HEK293T (cell line): Measurements from ENCODE around the gene BRIP1.

ENCODE experiments used
- CTCF ChIA-PET: fragments of 350-600 bp; formaldehyde crosslinking; extraction: SDS; loops from one replicate; lab custom pipeline; 2021; ENCODE audit warnings: antibody characterized with exemption, inconsistent platforms; lab: Yijun Ruan, JAX
- POLR2A ChIA-PET: fragments of 350-600 bp; formaldehyde crosslinking; extraction: SDS; loops from one replicate; lab custom pipeline; 2020; ENCODE audit warnings: antibody characterized with exemption, inconsistent platforms; lab: Yijun Ruan, JAX
- DNase-seq: peaks from one replicate; pipeline ENCODE4 v3.0.0; 2012; ENCODE audit warnings: mixed read lengths; ENCODE audit errors: extremely low spot score
- ARNT ChIP-seq: fragments of 450-650 bp; IDR thresholded peaks from 2 replicates; pipeline ENCODE4 v1.6.1; 2017; ENCODE audit warnings: mild to moderate bottlenecking
- BHLHE40 ChIP-seq: fragments of 450-650 bp; IDR thresholded peaks from 2 replicates; pipeline ENCODE4 v1.6.1; 2016; ENCODE audit warnings: mild to moderate bottlenecking, moderate library complexity, borderline replicate concordance
- CTBP1 ChIP-seq: fragments of 450-650 bp; IDR thresholded peaks from 2 replicates; pipeline ENCODE4 v1.6.1; 2016; ENCODE audit warnings: borderline replicate concordance
- ELF4 ChIP-seq: fragments of 450-650 bp; IDR thresholded peaks from 2 replicates; pipeline ENCODE4 v1.6.1; 2017; ENCODE audit warnings: antibody characterized with exemption
- FOXA1 ChIP-seq: fragments of 450-650 bp; IDR thresholded peaks from 2 replicates; pipeline ENCODE4 v1.6.1; 2016; ENCODE audit warnings: mild to moderate bottlenecking
- FOXK2 ChIP-seq: fragments of 450-650 bp; IDR thresholded peaks from 2 replicates; pipeline ENCODE4 v1.6.1; 2016; ENCODE audit warnings: mild to moderate bottlenecking
- FOXM1 ChIP-seq: fragments of 450-650 bp; IDR thresholded peaks from 2 replicates; pipeline ENCODE4 v1.6.1; 2017; ENCODE audit warnings: mild to moderate bottlenecking, borderline replicate concordance
- HDGF ChIP-seq: fragments of 450-650 bp; IDR thresholded peaks from 2 replicates; pipeline ENCODE4 v1.6.1; 2017; ENCODE audit warnings: antibody characterized with exemption, borderline replicate concordance
- L3MBTL2 ChIP-seq: fragments of 450-650 bp; conservative IDR thresholded peaks from 2 replicates; pipeline ENCODE4 v1.6.1; 2016; ENCODE audit warnings: mild to moderate bottlenecking
- LEF1 ChIP-seq: fragments of 450-650 bp; IDR thresholded peaks from 2 replicates; pipeline ENCODE4 v1.6.1; 2017; ENCODE audit warnings: mild to moderate bottlenecking, borderline replicate concordance
- NFRKB ChIP-seq: fragments of 450-650 bp; IDR thresholded peaks from 2 replicates; pipeline ENCODE4 v1.6.1; 2016; ENCODE audit warnings: mild to moderate bottlenecking, moderate library complexity
- PKNOX1 ChIP-seq: fragments of 450-650 bp; IDR thresholded peaks from 2 replicates; pipeline ENCODE4 v1.6.1; 2016
- SP1 ChIP-seq: fragments of 450-650 bp; IDR thresholded peaks from 2 replicates; pipeline ENCODE4 v1.6.1; 2017
- SUZ12 ChIP-seq: fragments of 450-650 bp; IDR thresholded peaks from 2 replicates; pipeline ENCODE4 v1.6.1; 2016; ENCODE audit warnings: mild to moderate bottlenecking
- TARDBP ChIP-seq: fragments of 450-650 bp; IDR thresholded peaks from 2 replicates; pipeline ENCODE4 v1.6.1; 2016
- ZNF384 ChIP-seq: fragments of 450-650 bp; IDR thresholded peaks from 2 replicates; pipeline ENCODE4 v1.6.1; 2016

The BRIP1 gene

GRCh38 chr17:61852857-61853256 lies 10.5 kb downstream of the BRIP1 start:
- no peak for TF ChIP-seq PKNOX1
- TF ChIP-seq L3MBTL2 = no peak
- no peak for TF ChIP-seq ARNT
- no peak for TF ChIP-seq NFRKB
- TF ChIP-seq HDGF = no peak
- TF ChIP-seq CTBP1 = no peak
- no peak for TF ChIP-seq BHLHE40
- TF ChIP-seq ELF4 = no peak
- TF ChIP-seq SP1 = no peak
- no peak for TF ChIP-seq FOXK2
- no peak for TF ChIP-seq FOXA1
- CTCF ChIA-PET = no interaction called here
- POLR2A ChIA-PET = interaction anchor here (1.7 kb wide), 1 partner anchor 10 kb away, joined by 9 read pairs; the partner anchor contains the start of gene BRIP1
- no peak for DNase-seq

- ChIA-PET CTCF (no interaction called here), POLR2A (interaction anchor here (1.9 kb wide), 1 partner anchor 13 kb away, joined by 12 read pairs; the partner anchor contains the start of gene BRIP1)
- TF ChIP-seq SUZ12 = no peak
Measured at GRCh38 chr17:61849674-61850073, 13.7 kb downstream of the BRIP1 start.

GRCh38 chr17:61848896-61849295 lies 14.4 kb downstream of the BRIP1 start:
- no peak for DNase-seq
- CTCF ChIA-PET = no interaction called here
- POLR2A ChIA-PET = interaction anchor here (1.9 kb wide), 1 partner anchor 14 kb away, joined by 12 read pairs; the partner anchor contains the start of gene BRIP1
- peak; percentile 70 for TF ChIP-seq PKNOX1
- no peak for TF ChIP-seq SUZ12

More at GRCh38 chr17:61849674-61850073, 13.7 kb downstream of the BRIP1 start:
- DNase-seq = no peak

GRCh38 chr17:61848247-61848646 lies 15.1 kb downstream of the BRIP1 start:
- CTCF ChIA-PET = no interaction called here
- TF ChIP-seq FOXM1 = no peak
- TF ChIP-seq LEF1 = no peak
- no peak for DNase-seq

GRCh38 chr17:61847659-61848058 lies 15.7 kb downstream of the BRIP1 start:
- POLR2A ChIA-PET = no interaction called here
- DNase-seq = no peak
- CTCF ChIA-PET = no interaction called here
- TF ChIP-seq BHLHE40 = no peak
- TF ChIP-seq TARDBP = no peak
- TF ChIP-seq L3MBTL2 = no peak
- TF ChIP-seq PKNOX1 = no peak
- no peak for TF ChIP-seq FOXA1
- no peak for TF ChIP-seq ELF4

More at GRCh38 chr17:61848247-61848646, 15.1 kb downstream of the BRIP1 start:
- POLR2A ChIA-PET = no interaction called here

- TF ChIP-seq FOXA1 (no peak), L3MBTL2 (no peak), CTBP1 (no peak), ELF4 (no peak), NFRKB (no peak), LEF1 (no peak), ARNT (no peak), FOXK2 (no peak), SP1 (no peak), HDGF (no peak), TARDBP (no peak), FOXM1 (no peak), SUZ12 (no peak), ZNF384 (no peak), BHLHE40 (no peak), PKNOX1 (no peak)
- ChIA-PET CTCF (no interaction called here), POLR2A (no interaction called here)
- DNase-seq = no peak
Measured at GRCh38 chr17:61846761-61847375, 16.5 kb downstream of the BRIP1 start.

GRCh38 chr17:61846088-61846487 lies 17.2 kb downstream of the BRIP1 start:
- CTCF ChIA-PET = interaction anchor here (0.5 kb wide), 1 partner anchor 103 kb away, joined by 4 read pairs; no protein-coding TSS in a partner anchor
- POLR2A ChIA-PET = no interaction called here
- no peak for DNase-seq
- TF ChIP-seq NFRKB (no peak), L3MBTL2 (no peak), FOXM1 (no peak)
